Common myeloid progenitor, CD34-positive (primary cell): ENCODE measurements around the gene USH2A.

Experiments
- CTCF ChIA-PET: fragments of 350-600 bp; sonication (Branson Sonifier 250); formaldehyde crosslinking; loops from one replicate; lab custom pipeline; 2021; ENCODE audit warnings: antibody characterized with exemption; lab: Charles Lee
- POLR2A ChIA-PET: fragments of 350-600 bp; sonication (Branson Sonifier 250); formaldehyde crosslinking; loops from one replicate; lab custom pipeline; 2021; ENCODE audit warnings: antibody characterized with exemption; lab: Charles Lee
- DNase-seq, 3 donors: peaks; one replicate each; pipeline versions ENCODE4 v3.0.0 to v3.0.0-alpha.2; 2013
- H3K27ac ChIP-seq, 2 experiments: 1 replicate in 1 of 2; 2 replicates in 1 of 2; pipeline ENCODE4 v1.7.0; 2013; ENCODE audit warnings: inconsistent platforms in 2 of 2, low read length in 2 of 2, mild to moderate bottlenecking in 2 of 2, low read depth in 1 of 2, moderate library complexity in 1 of 2; ENCODE audit not compliant: severe bottlenecking in 2 of 2, insufficient read depth in 1 of 2, poor library complexity in 1 of 2
- H3K27me3 ChIP-seq, 5 experiments: replicated peaks in 2 of 5; 1 replicate in 3 of 5; 2 replicates in 2 of 5; pipeline versions ENCODE4 v1.6.1 to v1.7.0; 2013; ENCODE audit warnings: low read length in 4 of 5, mild to moderate bottlenecking in 2 of 5, moderate library complexity in 2 of 5, inconsistent platforms in 1 of 5; ENCODE audit not compliant: insufficient read depth in 5 of 5, control insufficient read depth in 4 of 5
- H3K36me3 ChIP-seq, 4 experiments: 1 replicate in 2 of 4; 2 replicates in 2 of 4; pipeline versions ENCODE4 v1.6.1 to v1.7.0; 2013; ENCODE audit warnings: low read length in 3 of 4, control low read depth in 1 of 4, mild to moderate bottlenecking in 1 of 4; ENCODE audit not compliant: control insufficient read depth in 4 of 4, insufficient read depth in 4 of 4
- H3K4me1 ChIP-seq, 4 experiments: 1 replicate in 3 of 4; 2 replicates in 1 of 4; pipeline versions ENCODE4 v1.6.1 to v1.7.1; 2013; ENCODE audit warnings: low read length in 3 of 4, mild to moderate bottlenecking in 3 of 4, control low read depth in 1 of 4, inconsistent platforms in 1 of 4, moderate library complexity in 1 of 4; ENCODE audit not compliant: control insufficient read depth in 4 of 4, insufficient read depth in 4 of 4; ENCODE audit errors: control extremely low read depth in 1 of 4
- H3K4me3 ChIP-seq, 7 experiments: 1 replicate in 4 of 7; 2 replicates in 3 of 7; pipeline versions ENCODE4 v1.5.1 to v1.7.0; 2013; ENCODE audit warnings: mild to moderate bottlenecking in 7 of 7, low read length in 6 of 7, moderate library complexity in 6 of 7, inconsistent platforms in 2 of 7, low read depth in 2 of 7, control low read depth in 1 of 7; ENCODE audit not compliant: insufficient read depth in 4 of 7, control insufficient read depth in 1 of 7; ENCODE audit errors: extremely low read depth in 1 of 7
- H3K9me3 ChIP-seq, 5 experiments: 1 replicate in 4 of 5; 2 replicates in 1 of 5; pipeline versions ENCODE4 v1.6.1 to v1.7.1; 2013; ENCODE audit warnings: low read length in 4 of 5, mild to moderate bottlenecking in 2 of 5, inconsistent platforms in 1 of 5, low read depth in 1 of 5, moderate library complexity in 1 of 5; ENCODE audit not compliant: control insufficient read depth in 4 of 5, insufficient read depth in 2 of 5; ENCODE audit errors: control extremely low read depth in 1 of 5
- WGBS: methylation state at CpG from one replicate; pipeline ENCODE4 v1.1.5; 2013; ENCODE audit not compliant: insufficient coverage; 5-methylcytosine and 5-hydroxymethylcytosine counted together

Gene USH2A

GRCh38 chr1:215830226-215830810 is 592.9 kb downstream of the USH2A start:
- no peak for DNase-seq
- CTCF ChIA-PET = interaction anchor here (1.4 kb wide), 1 partner anchor 13 kb away, joined by 3 read pairs; no protein-coding TSS in a partner anchor
- POLR2A ChIA-PET = no interaction called here

GRCh38 chr1:215825056-215825455 is 598.2 kb downstream of the USH2A start:
- Histone ChIP-seq H3K4me1 (no peaks in the 10 kb centered on the region), H3K27me3 (no peaks in the 10 kb centered on the region), H3K36me3 (no peaks in the 10 kb centered on the region), H3K4me3 (no peak overlapping the region), H3K27ac (no peak overlapping the region), H3K9me3 (no peaks in the 10 kb centered on the region)
- ChIA-PET POLR2A (no interaction called here), CTCF (no interaction called here)
- no peak for DNase-seq

More at GRCh38 chr1:215830226-215830810, 592.9 kb downstream of the USH2A start:
- no peak overlapping the region for H3K4me3 ChIP-seq
- WGBS = 92% methylated on average over 3 of the region's 7 CpGs
- H3K27ac ChIP-seq = no peak overlapping the region
- peaks cover 0 to 4% (median 0%) of the 10 kb centered on the region in 5 experiments for H3K9me3 ChIP-seq
- H3K4me1 ChIP-seq = no peaks in the 10 kb centered on the region
- H3K36me3 ChIP-seq = no peaks in the 10 kb centered on the region
- no peaks in the 10 kb centered on the region for H3K27me3 ChIP-seq

DNA sequence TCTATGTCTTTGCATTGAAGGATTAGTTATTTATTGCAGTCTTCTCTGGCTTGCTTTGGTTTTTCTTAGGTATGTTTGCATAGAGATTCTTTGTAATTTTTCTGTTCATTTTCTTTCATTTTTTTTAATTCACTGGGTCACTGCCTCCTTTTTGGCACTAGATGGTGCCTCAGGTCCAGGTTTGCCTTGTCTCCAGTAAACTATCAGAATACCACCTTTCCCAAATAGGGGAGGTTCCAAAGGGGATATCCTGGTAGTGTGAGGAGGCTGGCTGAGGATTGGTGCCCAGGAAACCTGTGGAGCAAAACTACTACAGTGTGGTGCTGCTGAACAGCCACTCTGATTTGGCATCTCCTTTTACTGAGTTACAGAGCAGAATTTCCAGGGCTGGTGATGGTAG is 599.0 kb downstream of the USH2A start:
- H3K27ac ChIP-seq = no peak overlapping the region
- DNase-seq = no peak
- ChIA-PET CTCF (no interaction called here), POLR2A (no interaction called here)
- no peak overlapping the region for H3K4me3 ChIP-seq
- no peaks in the 10 kb centered on the region for H3K36me3 ChIP-seq
- H3K27me3 ChIP-seq = no peaks in the 10 kb centered on the region
- H3K9me3 ChIP-seq = no peaks in the 10 kb centered on the region
- no peaks in the 10 kb centered on the region for H3K4me1 ChIP-seq

DNA sequence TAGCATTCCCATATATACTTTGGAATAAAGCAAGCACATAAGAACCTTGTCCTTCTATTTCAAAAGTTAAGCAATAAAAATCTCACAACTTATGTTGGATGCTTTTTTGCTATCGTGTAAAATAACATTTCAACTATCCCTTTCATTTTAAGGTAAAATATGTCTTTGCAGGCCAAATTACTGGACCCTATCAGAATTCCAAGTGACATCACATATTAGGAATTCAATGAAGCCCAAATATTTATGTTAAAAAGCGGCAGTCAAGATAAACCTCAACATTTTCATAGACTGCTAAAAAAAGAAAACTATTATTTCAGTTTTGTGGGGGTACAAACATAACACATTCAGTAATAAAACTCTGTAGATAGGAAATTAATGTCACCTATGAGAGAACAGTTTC is 604.1 kb downstream of the USH2A start:
- Histone ChIP-seq H3K27ac (no peak overlapping the region), H3K4me1 (no peaks in the 10 kb centered on the region), H3K9me3 (no peaks in the 10 kb centered on the region), H3K4me3 (no peak overlapping the region), H3K27me3 (no peaks in the 10 kb centered on the region), H3K36me3 (no peaks in the 10 kb centered on the region)
- no CpG with 5 or more reads among the region's 2 CpGs for WGBS
- DNase-seq = no peak
- POLR2A ChIA-PET = no interaction called here
- CTCF ChIA-PET = no interaction called here

DNA sequence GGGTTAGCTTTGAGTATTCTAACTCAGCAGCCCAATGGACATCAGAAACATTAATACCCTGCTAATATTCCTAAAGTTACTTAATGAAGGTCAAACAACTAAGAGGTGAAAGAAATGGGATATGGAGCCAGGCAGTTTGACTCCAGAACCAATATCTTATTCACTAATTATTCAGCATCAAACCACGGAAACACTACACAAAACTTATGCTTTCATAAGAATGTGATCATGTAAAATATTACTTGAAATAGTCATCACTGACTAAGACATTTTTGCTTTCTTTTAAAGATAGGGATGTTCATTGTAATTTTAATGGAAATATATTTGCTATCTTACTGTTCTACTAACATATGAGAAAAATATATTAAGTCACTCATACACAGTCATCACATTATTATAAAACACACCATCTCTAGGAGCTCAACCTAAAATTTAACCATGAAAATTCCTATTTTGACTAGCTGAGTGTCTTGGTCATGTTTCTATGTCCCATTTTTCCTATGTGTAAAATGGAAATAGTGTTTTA is 615.3 kb downstream of the USH2A start:
- H3K9me3 ChIP-seq = peaks cover 0 to 7% (median 2%) of the 10 kb centered on the region in 5 experiments
- CTCF ChIA-PET = no interaction called here
- no peak overlapping the region for H3K27ac ChIP-seq
- POLR2A ChIA-PET = no interaction called here
- H3K4me1 ChIP-seq = no peaks in the 10 kb centered on the region
- no peak overlapping the region for H3K4me3 ChIP-seq
- no peaks in the 10 kb centered on the region for H3K36me3 ChIP-seq
- DNase-seq = no peak
- WGBS = no CpG with 5 or more reads among the region's 1 CpG
- H3K27me3 ChIP-seq = no peaks in the 10 kb centered on the region

DNA sequence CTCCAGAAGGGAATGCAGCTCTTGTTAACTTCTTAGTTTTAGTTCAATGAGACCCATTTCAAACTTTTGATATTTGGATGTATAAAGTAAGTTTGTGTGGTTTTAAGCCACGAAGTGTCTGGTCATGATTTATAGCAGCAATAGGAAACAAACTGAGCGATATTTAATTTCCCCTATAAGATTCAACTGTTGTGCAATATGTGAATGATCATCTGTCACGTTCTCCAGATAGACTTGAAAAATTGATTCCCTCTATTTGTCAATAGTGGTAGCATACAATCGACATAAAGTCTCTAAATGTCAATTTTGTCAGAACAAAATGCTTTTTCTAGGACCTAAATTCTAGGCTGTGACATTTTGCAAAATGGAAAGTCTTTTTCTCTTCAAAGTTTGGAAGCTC is 616.0 kb downstream of the USH2A start:
- Histone ChIP-seq H3K9me3 (peaks cover 0 to 3% (median 0%) of the 10 kb centered on the region in 5 experiments), H3K36me3 (no peaks in the 10 kb centered on the region), H3K27ac (no peak overlapping the region), H3K4me1 (no peaks in the 10 kb centered on the region), H3K27me3 (no peaks in the 10 kb centered on the region), H3K4me3 (no peak overlapping the region)
- ChIA-PET POLR2A (no interaction called here), CTCF (no interaction called here)
- WGBS = 78% methylated on average over 1 of the region's 4 CpGs
- no peak for DNase-seq

DNA sequence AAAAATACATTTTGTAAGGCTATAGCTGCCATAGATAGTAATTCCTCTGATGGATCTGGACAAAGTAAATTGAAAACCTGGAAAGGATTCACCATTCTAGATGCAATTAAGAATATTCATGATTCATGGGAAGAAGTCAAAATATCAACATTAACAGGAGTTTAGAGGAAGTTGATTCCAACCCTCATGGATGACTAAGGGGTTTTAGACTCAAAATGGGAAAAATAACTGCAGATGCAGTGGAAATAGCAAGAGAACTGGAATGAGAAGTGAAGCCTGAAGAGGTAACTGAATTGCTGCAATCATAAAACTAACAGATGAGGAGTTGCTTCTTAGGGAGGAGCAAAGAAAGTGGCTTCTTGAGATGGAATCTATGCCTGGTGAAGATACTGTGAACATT is 625.4 kb downstream of the USH2A start:
- CTCF ChIA-PET = no interaction called here
- no peaks in the 10 kb centered on the region for H3K4me1 ChIP-seq
- no peak overlapping the region for H3K27ac ChIP-seq
- peaks cover 0 to 2% (median 0%) of the 10 kb centered on the region in 5 experiments for H3K27me3 ChIP-seq
- POLR2A ChIA-PET = no interaction called here
- no peak overlapping the region for H3K4me3 ChIP-seq
- H3K9me3 ChIP-seq = no peaks in the 10 kb centered on the region
- H3K36me3 ChIP-seq = no peaks in the 10 kb centered on the region
- no peak for DNase-seq
